HG03066 (cell line): ENCODE results near the gene ILDR1.

ENCODE experiments used
- ATAC-seq: cut with Tn5 transposase; IDR thresholded peaks from one replicate; pipeline ENCODE4 v1.9.1; 2021; ENCODE audit warnings: low read depth; ENCODE audit not compliant: unreplicated experiment

The ILDR1 gene

DNA sequence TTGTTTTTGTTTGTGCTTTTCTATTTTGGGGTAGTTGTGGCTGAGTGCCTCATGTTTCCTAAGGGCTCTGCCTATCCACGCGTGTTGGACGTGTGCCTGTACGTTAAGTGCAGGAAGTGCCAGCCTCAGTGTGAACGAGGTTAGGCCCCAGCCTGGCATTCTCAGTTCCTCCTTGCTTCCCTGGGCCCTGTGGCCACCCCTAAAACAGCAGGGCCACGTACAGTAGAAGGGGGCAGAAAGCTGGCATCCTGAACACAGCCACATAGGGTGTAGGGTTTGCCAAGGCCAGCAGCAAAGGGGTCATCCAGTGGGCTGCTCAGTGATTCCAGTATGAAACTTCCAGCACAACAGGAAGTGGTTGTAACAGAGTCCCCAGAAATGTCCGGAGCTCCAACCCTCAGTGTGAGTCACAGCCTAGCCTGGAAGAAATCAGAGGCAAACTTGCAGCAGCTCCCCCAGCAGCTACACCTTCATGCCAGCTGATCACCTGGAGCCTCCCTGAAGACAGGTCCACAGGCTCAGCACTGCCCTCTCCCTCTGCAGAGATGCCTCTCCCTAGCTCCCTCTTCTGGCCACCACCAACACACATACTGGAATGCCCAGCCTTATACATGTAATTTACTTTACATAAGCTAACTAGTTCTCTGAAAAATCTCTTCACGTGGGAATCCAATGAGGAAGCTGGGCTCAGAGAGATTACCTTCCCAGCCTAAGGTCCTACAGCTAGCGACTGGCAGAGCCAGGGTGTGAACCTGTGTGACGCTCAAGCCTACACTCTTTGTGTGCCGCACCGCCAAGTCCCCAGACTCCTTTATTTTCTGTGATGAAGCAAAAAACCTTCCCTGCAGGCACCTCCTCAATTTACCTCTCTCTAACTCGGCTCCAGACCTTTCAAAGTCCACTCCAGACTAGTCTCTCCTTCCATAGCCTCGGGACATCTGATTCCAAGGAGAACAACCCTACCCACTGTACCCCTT is 26.6 kb downstream of the ILDR1 start:
- ATAC-seq, result no peak

DNA sequence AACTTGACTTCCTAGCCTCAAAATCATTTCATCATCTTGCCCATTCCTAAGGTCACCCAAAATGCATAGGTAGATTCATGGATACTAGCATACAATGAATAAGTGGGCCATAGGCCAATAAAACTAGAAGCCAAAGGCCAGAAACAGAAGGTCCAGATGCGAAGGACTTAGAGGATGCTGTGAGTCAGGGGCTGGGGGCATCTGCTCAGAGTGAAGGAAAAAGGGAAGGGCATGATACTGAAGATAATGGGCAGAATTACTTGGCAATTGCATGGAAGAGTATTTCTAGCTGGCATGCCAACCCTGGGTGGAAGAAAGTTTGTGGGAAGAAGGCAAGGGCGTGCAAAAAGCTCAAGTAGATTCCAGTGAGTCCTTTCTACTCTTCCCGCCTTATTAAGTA is 27.5 kb downstream of the ILDR1 start:
- no peak for ATAC-seq

DNA sequence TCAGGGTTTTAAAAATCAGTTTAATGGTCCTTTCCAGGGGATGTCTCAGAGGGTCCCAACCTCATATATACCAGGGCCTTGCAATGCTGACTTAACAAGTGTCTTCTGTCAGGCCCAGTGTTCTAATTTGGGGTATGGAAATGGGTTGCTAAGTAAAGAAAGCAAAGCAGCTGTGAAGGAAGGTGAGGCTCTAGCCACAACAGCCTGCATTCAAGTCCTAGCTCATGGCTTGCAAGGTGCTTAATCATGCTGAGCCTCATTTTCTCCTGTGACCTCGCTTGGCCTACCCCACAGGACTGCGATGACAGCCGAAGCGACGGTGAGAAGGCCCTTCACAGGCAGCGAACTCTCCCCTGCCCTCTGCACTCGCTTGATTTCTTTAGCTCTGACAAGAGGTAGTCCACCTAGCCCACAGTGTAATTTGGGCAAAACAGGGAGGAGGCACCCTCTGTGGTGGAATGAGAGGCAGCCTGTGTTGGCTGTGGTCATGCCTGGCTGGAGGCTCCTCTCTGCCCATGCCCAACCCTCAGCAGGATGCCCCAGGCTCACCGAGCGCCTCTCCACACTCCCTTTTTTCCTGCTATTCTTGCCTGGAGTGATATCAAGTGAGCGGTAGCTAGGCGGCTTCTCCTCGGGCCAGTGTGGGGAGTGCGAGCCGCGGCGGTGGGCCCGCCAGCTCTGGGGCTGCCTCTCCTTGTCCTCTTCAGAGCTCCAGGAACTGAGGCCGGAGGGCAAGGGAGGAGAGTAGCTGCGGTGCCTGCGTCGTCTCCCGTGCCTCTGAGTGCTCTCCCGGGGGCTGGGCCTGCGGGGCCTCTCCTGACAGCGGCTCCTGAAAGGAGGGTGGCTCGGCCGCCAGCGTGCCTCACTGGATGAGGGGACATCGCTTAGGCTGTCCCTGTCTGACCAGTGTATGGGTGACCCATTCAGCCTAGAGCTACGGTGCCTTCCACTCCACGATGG is 29.2 kb downstream of the ILDR1 start:
- peak; percentile 70 for ATAC-seq

DNA sequence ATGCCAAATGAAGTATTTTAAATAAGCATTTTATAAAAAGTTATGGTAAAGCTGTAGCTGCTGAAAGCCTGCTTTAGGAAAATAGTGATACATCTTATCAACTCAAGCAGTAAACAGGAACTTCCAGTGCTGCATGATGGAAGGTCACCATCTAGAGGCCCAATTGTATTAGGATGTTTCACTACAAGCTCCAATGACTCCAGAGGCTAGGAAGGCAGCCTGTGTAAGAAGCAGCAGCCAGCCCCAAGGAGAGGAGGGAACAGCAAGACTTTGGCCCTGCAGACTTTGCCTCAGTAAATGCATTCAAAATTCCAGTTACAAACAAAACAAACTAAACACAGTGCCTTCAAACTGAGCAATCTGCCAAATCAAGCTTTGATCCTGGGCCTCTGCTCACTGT is 32.1 kb downstream of the ILDR1 start:
- no peak for ATAC-seq

DNA sequence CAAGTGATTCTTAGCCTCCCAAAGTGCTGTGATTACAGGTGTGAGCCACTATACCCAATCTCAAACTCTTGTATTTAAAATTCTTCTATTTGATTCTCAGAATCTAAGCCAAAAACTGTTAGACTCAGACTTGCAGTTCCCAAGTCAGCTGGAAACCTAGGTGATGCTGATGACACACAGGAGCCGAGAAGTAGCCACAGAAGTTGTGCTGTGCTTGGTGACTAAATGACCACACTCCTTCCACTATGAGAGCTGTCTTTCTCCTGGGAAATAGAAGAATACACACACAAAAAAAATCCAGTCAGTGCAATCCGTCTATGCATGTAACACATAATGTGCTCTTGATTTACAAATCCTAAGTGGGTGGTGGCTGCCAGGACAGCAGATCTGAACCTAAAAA is 33.9 kb downstream of the ILDR1 start:
- no peak for ATAC-seq

DNA sequence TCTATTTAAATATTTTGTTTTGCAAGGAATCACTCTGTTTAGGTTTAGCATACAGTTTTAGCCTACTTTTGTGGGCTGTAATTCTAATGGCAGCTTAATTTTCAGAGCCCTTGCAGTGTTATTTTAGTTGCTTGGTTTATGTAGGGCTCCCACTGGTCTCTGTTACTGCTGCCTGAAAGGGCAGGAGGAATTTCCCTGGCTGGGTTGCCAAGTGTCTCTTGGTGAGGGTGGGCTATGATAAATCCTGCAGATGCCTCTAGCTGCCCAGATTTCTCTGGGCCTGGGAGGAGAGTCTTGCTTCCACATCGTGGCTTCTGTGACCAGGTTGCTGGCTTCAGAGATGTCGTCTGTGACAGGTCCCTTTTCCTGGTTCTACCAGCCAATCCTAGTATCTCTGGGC is 36.2 kb downstream of the ILDR1 start:
- no peak for ATAC-seq

DNA sequence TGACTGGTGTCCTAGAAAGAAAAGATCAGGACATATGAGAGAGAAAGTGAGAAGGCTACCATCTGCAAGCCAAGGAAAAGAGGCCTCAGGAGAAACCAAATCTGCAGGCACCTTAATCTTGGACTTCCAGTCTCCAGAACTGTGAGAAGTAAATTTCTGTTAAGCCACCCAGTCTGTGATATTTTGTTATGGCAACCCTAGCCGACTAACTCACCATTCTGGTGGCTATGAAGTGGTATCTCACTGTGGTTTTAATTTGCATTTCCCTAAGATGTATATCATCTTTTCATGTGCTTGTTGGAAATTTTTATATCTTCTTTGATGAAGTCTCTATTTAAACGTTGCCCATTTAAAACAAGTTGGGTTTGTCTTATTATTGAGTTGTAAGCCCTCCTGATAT is 40.6 kb downstream of the ILDR1 start:
- no peak for ATAC-seq

DNA sequence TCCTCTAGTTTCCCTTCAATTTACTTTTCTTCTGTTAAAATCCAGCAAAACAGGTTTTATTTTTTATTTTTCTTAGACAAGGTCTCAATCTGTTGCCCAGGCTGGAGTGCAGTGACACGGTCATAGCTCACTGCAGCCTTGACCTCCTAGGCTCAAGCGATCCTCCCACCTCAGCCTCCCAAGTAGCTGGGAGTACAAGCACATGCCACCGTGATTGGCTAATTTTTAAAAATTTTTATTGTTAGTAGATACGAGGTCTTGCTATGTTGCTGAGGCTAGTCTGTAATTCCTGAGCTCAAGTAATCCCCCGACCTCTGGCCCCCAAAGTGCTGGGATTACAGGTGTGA is 41.6 kb downstream of the ILDR1 start:
- no peak for ATAC-seq

DNA sequence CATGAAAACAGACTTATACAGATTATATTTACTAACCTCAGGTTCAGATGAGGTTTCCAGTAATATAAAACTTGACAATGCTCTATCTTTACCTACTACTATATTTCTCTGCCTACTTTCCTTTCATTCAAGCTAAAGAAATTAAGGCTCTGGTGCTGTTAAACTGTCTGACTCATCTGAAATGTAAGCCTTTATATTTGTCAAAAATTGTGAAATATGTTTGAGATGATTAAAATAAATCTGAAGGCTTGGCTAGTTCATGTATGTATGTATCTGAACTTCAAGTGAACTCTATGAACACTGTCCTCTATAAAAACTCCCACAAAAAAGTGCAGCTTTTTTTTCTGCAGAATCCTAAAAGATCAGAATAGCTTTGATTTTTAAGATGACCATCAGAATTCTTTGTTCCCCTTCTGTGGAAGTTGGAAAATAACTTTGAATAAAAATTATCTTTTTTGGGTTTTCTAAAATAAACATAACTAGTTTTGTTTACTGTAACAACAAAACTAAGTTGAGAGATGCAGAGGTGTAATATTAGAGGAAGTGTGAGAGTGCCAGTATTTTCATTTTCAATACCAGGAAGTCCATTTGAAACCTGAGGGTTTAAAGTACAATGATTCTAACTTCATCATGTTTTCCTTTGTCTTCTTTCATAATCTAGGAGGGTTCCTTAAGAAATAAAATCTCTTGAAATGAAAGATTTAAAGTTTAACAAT is 42.2 kb downstream of the ILDR1 start:
- peak; percentile 82 for ATAC-seq

DNA sequence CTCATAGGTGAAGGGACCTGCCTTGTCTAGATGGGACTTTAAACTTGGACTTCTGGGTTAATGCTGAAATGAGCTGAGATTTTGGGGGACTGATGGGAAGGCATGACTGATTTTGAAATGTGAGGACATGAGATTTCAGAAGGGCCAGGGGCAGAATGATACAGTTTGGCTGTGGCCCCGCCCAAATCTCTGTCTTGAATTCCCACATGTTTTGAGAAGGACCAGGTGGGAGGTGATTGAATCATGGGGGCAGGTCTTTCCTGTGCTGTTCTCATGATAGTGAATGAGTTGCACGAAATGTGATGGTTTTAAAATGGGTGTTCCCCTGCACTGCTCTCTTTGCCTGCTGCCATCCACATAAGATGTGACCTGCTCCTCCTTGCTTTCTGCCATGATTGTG is 42.8 kb downstream of the ILDR1 start:
- ATAC-seq, result no peak

DNA sequence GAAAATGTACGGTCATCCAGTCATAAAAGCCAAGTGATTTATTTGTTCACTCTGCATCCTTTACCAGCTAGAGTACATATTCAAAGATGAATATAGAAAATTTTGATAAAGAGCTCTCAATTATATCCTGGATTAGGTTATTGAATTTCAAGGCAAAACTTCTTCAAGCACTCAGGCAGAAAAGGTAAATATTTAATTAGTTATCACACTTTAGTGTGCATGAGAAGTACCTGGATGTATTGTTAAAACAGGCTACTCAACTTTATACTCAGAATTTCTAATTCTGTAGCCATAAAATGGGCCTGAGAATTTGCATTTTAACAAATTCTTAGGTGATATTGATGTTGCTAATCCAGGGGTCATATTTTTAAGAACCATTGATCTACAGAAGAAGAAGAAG is 45.3 kb downstream of the ILDR1 start:
- no peak for ATAC-seq

DNA sequence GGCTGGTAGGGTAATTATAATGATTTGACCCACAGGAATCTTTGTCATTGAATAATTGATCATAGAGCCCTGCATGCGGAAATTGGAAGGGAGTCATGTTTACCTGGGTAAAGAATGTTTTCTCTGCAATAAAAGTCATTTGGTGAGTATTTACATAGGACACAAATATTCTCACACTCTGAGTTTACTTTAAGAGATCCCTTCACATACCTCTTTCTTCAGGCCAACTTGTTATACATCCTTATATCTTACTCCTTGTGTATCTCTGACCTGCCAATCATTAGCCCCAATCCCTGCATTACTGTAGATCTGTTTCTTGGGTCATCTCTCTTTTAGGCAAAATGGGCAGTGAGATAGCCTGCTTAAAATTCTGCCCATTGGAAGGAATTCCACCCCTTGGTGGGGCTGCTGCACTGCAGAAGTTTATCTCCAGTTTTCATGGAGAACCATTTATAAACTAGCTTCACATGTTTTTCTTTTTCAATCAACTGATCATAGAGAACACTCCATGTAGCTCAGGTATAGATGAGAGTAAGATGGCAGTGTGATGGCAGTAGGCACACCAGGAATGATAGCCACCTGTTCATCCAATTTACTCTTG is 46.2 kb downstream of the ILDR1 start:
- ATAC-seq, result no peak

DNA sequence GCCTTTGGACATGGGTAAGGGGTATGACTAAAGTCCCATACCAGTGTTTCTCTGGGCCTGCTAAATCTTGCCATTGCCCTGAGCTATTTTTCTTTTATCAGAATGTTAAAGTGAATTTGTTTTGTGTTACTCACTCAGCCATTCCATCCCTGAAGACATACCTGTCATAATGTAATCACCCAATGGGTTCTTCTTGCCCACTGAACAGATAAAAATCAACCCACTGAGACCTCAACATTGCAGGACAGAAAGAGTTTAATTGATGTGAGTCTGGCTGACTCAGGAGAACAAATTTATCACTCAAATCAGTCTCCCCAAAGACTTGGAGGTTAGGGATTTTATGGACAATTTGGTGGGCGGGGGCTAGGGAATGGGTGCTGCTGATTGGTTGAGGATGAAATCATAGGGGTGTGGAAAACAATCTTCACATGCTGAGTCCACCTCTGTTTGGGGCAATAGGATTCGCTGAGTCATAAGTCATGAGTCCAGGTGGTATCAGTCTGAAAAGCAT is 47.4 kb downstream of the ILDR1 start:
- ATAC-seq, result no peak

DNA sequence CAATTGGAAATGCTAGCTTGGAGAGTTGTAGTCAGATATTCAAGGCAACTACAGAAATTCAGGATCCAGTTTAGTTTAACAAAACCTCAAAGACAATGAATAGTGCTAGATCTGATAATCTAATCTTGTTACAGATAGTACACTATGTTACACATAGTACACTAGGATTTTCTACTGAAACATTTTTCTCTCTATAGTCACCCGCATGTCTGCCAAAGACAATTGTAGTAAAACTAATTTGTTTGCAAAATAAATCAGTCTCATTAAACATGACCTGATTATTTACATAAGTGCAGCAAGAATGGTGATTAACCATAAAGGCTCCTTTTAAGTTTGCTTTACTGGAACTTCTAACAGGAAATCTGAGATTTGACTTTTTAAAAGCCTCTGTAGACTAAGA is 52.0 kb downstream of the ILDR1 start:
- ATAC-seq, result no peak

DNA sequence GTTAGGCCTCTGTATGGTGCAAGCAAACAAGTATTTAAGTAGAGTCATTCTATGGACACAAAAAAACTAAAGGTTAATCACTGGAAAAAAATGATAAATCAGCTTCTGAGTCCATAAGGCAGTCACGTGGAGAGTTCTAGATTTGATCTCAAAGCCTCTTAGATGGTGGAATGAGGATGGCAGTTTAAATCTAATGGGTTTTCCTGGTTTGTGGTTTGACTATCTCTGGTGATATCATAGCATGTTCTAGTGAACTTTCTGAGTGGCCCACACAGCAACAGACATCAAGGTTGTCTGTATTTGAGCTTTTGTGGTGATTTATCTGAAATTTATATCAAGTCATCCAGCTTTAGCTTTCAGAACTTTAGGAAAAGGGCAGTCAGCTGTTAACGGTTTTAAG is 52.4 kb downstream of the ILDR1 start:
- ATAC-seq, result no peak

DNA sequence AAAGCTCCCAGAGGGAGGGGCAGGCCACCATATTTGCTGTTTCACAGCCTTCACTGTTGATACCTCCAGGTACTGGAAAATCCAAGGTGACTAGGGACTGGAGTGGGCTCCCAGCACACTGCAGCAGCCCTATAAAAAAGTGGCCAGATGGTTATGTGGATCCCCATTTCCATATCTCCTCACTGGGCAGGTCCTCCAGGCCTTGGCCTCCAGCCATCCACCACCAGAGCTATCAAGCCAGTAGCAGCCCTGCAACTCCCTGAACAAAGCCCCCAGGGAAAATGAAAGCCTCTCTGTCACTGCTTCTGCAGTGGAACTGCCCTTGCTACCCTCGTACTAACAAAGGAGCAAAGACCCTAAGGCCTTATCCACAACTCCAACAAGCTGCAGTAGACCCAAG is 58.4 kb downstream of the ILDR1 start:
- ATAC-seq, result no peak

DNA sequence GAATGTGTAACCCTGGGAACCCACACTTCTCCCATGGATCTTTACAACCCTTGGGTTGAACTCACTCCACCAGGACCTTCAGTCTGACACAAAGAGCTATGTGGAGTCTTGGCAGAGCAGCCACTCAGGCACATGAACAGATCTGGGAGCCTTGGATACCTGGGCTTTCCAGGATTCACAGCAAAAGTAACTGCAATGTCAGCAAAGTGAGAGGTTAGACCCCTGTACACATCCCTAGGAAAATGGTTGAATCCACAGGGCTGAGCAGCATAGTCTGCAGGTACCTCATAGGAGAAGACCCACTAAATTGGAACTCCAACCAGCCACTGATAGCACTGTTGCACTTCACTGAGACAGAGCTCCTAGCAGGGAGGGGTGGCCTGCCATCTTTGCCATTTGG is 59.6 kb downstream of the ILDR1 start:
- ATAC-seq, result no peak

DNA sequence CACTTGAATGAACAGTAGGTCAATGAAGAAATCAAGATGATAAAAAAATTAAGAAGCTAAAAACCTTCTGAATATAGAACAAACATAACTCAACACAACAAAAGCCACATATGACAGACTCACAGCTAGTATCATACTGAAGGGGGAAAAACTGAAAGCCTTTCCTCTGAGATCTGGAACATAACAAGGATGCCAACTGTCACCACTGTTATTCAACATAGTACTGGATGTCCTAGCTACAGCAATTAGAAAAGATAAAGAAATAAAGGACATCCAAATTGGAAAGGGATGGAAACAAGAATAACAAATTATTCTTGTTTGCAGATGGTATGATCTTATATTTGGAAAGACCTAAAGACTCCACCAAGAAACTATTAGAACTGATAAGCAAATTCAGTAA is 60.8 kb downstream of the ILDR1 start:
- ATAC-seq, result no peak

DNA sequence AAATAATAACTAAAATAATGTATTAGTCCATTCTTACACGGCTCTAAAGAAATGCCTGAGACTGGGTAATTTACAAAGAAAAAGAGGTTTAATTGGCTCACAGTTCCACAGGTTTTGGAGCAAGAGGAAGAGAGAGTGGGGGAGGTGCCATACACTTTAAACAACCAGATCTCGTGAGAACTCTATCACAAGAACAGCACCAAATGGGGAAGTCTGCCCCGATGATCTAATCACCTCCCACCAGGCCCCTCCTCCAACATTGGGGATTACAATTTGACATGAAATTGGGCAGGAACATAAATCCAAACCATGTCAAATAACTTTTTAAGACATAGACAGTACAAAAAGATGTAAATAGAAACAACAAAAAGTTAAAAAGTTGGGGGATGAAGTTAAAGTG is 63.2 kb downstream of the ILDR1 start:
- ATAC-seq, result no peak

DNA sequence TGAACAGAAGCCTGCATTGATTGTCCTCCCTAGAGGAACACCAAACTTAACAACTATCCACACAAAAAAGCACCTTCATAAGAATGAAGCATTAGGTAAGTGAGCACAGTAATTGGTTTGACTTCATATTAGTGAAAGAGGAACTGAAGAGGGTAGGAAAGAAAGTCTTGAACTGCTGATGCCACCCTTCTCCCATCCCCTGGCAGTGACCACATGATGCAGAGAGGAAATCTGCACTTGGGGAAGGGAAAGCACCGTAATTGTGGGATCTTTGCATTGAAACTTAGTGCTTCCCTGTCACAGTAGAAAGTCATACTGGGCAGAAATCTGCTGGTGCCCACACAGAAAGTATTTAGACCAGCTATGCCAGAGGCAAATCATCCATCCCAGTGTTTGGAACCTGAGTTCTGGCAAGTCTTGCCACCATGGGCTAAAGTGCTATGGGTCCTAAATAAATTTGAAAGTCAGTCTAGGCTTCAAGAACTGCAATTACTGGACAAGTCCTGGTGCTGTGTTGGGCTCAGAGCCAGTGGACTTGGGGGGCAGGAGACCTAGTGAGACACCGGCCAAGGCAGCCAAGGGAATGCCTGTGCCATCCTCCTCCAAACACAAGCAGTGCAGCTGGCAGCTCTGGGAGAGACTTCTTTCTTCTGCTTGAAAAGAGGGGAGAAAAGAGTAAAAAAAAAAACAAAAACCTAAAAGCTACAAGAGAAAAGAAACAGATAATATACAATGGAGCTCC is 64.2 kb downstream of the ILDR1 start:
- ATAC-seq, result no peak
